CD14-positive monocyte (primary cell): Measurements from ENCODE around the gene RAPGEF2. TPM values are rescaled to one million over a fixed set of nuclear protein-coding genes. Genes with fewer than 3 reads are reported as not detected.

Experiments used
- DNase-seq, 3 donors: peaks; one replicate each; pipeline ENCODE4 v3.0.0-alpha.2; 2011 to 2022
- H2AFZ ChIP-seq: 2 replicates; pipeline ENCODE4 v1.6.0; 2012; ENCODE audit warnings: mild to moderate bottlenecking, low read depth, low read length, inconsistent platforms; ENCODE audit not compliant: insufficient read depth, poor library complexity, severe bottlenecking
- H3K27ac ChIP-seq, 2 donors: 1 replicate in 1 of 2; 2 replicates in 1 of 2; pipeline ENCODE4 v1.5.1; 2012 to 2013; ENCODE audit warnings: low read length in 2 of 2, control low read depth in 1 of 2, inconsistent platforms in 1 of 2, low read depth in 1 of 2, mild to moderate bottlenecking in 1 of 2
- H3K27me3 ChIP-seq, 2 donors: one replicate each; pipeline versions ENCODE4 v1.6.0 to v1.6.1; 2011 to 2013; ENCODE audit warnings: low read length in 2 of 2; ENCODE audit not compliant: control insufficient read depth in 2 of 2, insufficient read depth in 2 of 2
- H3K36me3 ChIP-seq, 2 donors: replicated peaks in 1 of 2; 1 replicate in 1 of 2; 2 replicates in 1 of 2; pipeline versions ENCODE4 v1.5.1 to v1.6.1; 2012 to 2013; ENCODE audit warnings: low read length in 2 of 2, control low read depth in 1 of 2, inconsistent platforms in 1 of 2, mild to moderate bottlenecking in 1 of 2; ENCODE audit not compliant: insufficient read depth in 2 of 2, control insufficient read depth in 1 of 2
- H3K4me1 ChIP-seq, 2 donors: 1 replicate in 1 of 2; 2 replicates in 1 of 2; pipeline versions ENCODE4 v1.5.1 to v1.6.1; 2012 to 2013; ENCODE audit warnings: low read length in 2 of 2, control low read depth in 1 of 2, inconsistent platforms in 1 of 2, mild to moderate bottlenecking in 1 of 2, moderate library complexity in 1 of 2; ENCODE audit not compliant: insufficient read depth in 2 of 2, control insufficient read depth in 1 of 2
- H3K4me2 ChIP-seq: replicated peaks from 2 replicates; pipeline ENCODE3; 2012; ENCODE audit warnings: low read length, moderate library complexity, mild to moderate bottlenecking; ENCODE audit not compliant: poor library complexity, severe bottlenecking; ENCODE audit errors: extremely low read depth
- H3K4me3 ChIP-seq, 3 experiments: fragments of 200-600 bp in 1 of 3; sonication (generic) in 1 of 3; replicated peaks in 1 of 3; 1 replicate in 2 of 3; 2 replicates in 1 of 3; pipeline ENCODE4 v1.5.1; 2011 to 2013; ENCODE audit warnings: low read length in 3 of 3, mild to moderate bottlenecking in 3 of 3, control low read depth in 2 of 3, low read depth in 2 of 3, inconsistent platforms in 1 of 3, moderate library complexity in 1 of 3
- H3K79me2 ChIP-seq: 2 replicates; pipeline ENCODE4 v1.6.0; 2012; ENCODE audit warnings: mild to moderate bottlenecking, control low read depth, inconsistent platforms, low read length, moderate library complexity; ENCODE audit not compliant: insufficient read depth
- H3K9ac ChIP-seq: 2 replicates; pipeline ENCODE4 v1.6.0; 2017; ENCODE audit warnings: low read length, mild to moderate bottlenecking; ENCODE audit not compliant: insufficient read depth, poor library complexity, severe bottlenecking
- H3K9me3 ChIP-seq, 2 donors: replicated peaks in 1 of 2; 1 replicate in 1 of 2; 2 replicates in 1 of 2; pipeline versions ENCODE4 v1.5.1 to v1.6.1; 2012 to 2013; ENCODE audit warnings: low read length in 2 of 2, control low read depth in 1 of 2; ENCODE audit not compliant: control insufficient read depth in 1 of 2, insufficient read depth in 1 of 2
- H4K20me1 ChIP-seq: 2 replicates; pipeline ENCODE4 v1.6.0; 2012; ENCODE audit warnings: mild to moderate bottlenecking, low read length, control low read depth, moderate library complexity; ENCODE audit not compliant: insufficient read depth
- H3K27ac Mint-ChIP-seq, 7 donors: one replicate each; pipeline ENCODE4 v1.8.0; 2020; ENCODE audit warnings: mild to moderate bottlenecking in 7 of 7, mixed read lengths in 7 of 7, moderate library complexity in 6 of 7, inconsistent platforms in 2 of 7
- H3K27me3 Mint-ChIP-seq, 3 donors: one replicate each; pipeline ENCODE4 v1.8.0; 2021 to 2022; ENCODE audit warnings: low read depth in 3 of 3, mild to moderate bottlenecking in 3 of 3, mixed read lengths in 3 of 3, moderate library complexity in 3 of 3, inconsistent platforms in 1 of 3
- H3K36me3 Mint-ChIP-seq, 2 donors: one replicate each; pipeline ENCODE4 v1.8.0; 2020; ENCODE audit warnings: mixed read lengths in 2 of 2, inconsistent platforms in 1 of 2, mild to moderate bottlenecking in 1 of 2
- H3K4me1 Mint-ChIP-seq: one replicate; pipeline ENCODE4 v1.8.0; 2020; ENCODE audit warnings: mild to moderate bottlenecking, mixed read lengths
- H3K4me3 Mint-ChIP-seq, 2 donors: one replicate each; pipeline ENCODE4 v1.8.0; 2020; ENCODE audit warnings: mild to moderate bottlenecking in 2 of 2, mixed read lengths in 2 of 2, moderate library complexity in 1 of 2
- H3K9me3 Mint-ChIP-seq, 7 donors: one replicate each; pipeline ENCODE4 v1.8.0; 2020 to 2022; ENCODE audit warnings: mixed read lengths in 7 of 7, mild to moderate bottlenecking in 6 of 7, moderate library complexity in 6 of 7, inconsistent platforms in 2 of 7
- WGBS: methylation state at CpG from one replicate; pipeline ENCODE4 v1.1.5; 2013; ENCODE audit warnings: missing lambda C conversion rate; ENCODE audit not compliant: insufficient coverage; 5-methylcytosine and 5-hydroxymethylcytosine counted together
- intact Hi-C, 2 donors: fragments of 100-400 bp; cut with micrococcal nuclease; formaldehyde crosslinking; loops; one replicate each; pipeline versions ENCODE4 v1.15.0 to v1.15.1; 2023
- polyA plus RNA-seq, 3 donors: library from polyadenylated mRNA; depleted of rRNA in 1 of 3; unstranded in 2 of 3; stranded (reverse) in 1 of 3; fragments of 300-500 nt in 2 of 3; fragments of >200 nt in 1 of 3; fragmentation: Illumina TruSeq in 2 of 3; gene quantifications; 1 replicate in 2 of 3; 2 replicates in 1 of 3; pipeline ENCODE4 v1.2.3, GENCODE V29; 2012 to 2021
- TF ChIP-seq, protein P1 (sequence below): fragments of 200-600 bp; IDR thresholded peaks from one replicate; pipeline ENCODE4 v1.8.0; 2022; ENCODE audit warnings: antibody characterized with exemption, mild to moderate bottlenecking

The RAPGEF2 gene
- polyA plus RNA-seq, 3 donors: 1.5 to 29.8 (median 2.0) TPM

DNA sequence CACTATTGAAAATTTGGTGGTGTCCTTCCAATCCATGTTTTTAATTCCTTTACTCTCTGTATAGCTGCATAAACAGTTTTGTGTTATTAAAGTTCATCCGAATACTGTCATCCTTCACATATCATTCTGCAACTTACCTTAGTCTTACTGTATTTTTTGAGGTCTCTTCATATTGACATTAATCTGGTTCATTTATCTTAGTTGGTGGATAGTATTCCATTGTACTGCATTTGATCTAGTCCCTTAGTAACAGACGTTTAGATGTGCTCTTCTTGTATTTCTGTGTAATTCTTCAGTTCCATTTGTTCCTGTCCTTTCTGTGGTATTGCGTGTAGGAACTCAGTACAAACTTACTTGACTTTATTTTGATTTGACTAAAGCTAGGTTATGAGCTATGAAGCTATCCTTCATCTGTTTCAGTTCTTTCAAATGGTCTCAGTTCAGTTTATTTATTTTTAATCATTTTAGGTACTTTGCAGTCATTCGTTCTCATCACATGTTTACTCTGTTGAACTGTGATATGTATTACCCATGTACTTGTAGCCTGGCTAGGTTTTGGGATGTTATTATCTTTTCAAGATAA is 41.3 kb downstream of the RAPGEF2 start:
- Histone ChIP-seq H3K36me3 (no peaks in the 10 kb centered on the region), H3K27ac (no peak overlapping the region), H3K9me3 (no peaks in the 10 kb centered on the region), H3K4me2 (no peak overlapping the region), H3K79me2 (peaks cover 45% of the 10 kb centered on the region), H2AFZ (no peak overlapping the region), H3K27me3 (no peaks in the 10 kb centered on the region), H3K9ac (no peak overlapping the region), H3K4me1 (no peaks in the 10 kb centered on the region), H4K20me1 (peaks cover 98% of the 10 kb centered on the region), H3K4me3 (no peak overlapping the region)
- Mint-ChIP-seq H3K4me3 (no peak overlapping the region), H3K27ac (no peak overlapping the region), H3K9me3 (no peaks in the 10 kb centered on the region), H3K4me1 (peaks cover 10% of the 10 kb centered on the region), H3K27me3 (no peaks in the 10 kb centered on the region), H3K36me3 (no peaks in the 10 kb centered on the region)
- no peak for DNase-seq
- TF ChIP-seq, protein P1, sequence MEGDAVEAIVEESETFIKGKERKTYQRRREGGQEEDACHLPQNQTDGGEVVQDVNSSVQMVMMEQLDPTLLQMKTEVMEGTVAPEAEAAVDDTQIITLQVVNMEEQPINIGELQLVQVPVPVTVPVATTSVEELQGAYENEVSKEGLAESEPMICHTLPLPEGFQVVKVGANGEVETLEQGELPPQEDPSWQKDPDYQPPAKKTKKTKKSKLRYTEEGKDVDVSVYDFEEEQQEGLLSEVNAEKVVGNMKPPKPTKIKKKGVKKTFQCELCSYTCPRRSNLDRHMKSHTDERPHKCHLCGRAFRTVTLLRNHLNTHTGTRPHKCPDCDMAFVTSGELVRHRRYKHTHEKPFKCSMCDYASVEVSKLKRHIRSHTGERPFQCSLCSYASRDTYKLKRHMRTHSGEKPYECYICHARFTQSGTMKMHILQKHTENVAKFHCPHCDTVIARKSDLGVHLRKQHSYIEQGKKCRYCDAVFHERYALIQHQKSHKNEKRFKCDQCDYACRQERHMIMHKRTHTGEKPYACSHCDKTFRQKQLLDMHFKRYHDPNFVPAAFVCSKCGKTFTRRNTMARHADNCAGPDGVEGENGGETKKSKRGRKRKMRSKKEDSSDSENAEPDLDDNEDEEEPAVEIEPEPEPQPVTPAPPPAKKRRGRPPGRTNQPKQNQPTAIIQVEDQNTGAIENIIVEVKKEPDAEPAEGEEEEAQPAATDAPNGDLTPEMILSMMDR: no peak
- 33% methylated on average over 1 of the region's 4 CpGs for WGBS
- intact Hi-C loops: no loop called here

DNA sequence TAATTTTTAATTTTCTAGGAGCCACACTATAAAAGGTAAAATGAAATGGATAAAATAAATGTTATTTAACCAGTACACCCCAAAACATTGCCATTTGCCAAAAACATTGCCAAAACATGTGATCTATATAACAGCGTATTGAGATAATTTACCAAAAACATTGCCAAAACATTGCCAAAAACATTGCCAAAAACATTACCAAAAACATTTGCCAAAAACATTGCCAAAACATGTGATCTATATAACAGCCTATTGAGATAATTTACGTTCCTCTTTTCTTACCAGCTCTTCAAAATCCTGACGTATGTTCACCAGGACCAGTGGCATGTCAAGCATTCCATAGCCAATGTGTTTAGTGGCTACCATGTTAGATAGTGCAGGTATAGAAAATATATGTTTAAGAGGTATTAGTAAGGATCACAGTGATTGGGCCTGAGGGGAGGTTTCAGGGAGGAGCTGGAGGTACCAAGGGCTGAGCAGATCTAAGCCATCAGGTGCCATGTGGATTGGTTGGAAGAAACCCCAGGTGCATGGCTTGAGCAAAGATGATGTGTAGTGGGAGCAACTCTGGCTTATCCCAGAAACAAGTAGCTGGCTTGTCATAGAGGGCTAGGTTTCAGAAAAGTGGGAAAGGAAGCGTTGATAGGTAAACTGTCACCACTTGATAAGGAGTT is 42.6 kb downstream of the RAPGEF2 start:
- H3K27me3 Mint-ChIP-seq: no peaks in the 10 kb centered on the region
- H3K27me3 ChIP-seq: no peaks in the 10 kb centered on the region
- H3K36me3 ChIP-seq: no peaks in the 10 kb centered on the region
- no peak for DNase-seq
- peaks cover 45% of the 10 kb centered on the region for H3K79me2 ChIP-seq
- no peaks in the 10 kb centered on the region for H3K9me3 Mint-ChIP-seq
- no peak overlapping the region for H3K27ac ChIP-seq
- TF ChIP-seq, protein P1: no peak
- H3K4me3 ChIP-seq: no peak overlapping the region
- no peaks in the 10 kb centered on the region for H3K4me1 ChIP-seq
- H3K4me1 Mint-ChIP-seq: peaks cover 8% of the 10 kb centered on the region
- H3K9ac ChIP-seq: no peak overlapping the region
- no peak overlapping the region for H3K4me2 ChIP-seq
- no peaks in the 10 kb centered on the region for H3K9me3 ChIP-seq
- 100% methylated on average over 2 of the region's 4 CpGs for WGBS
- H3K36me3 Mint-ChIP-seq: no peaks in the 10 kb centered on the region
- no peak overlapping the region for H2AFZ ChIP-seq
- H3K4me3 Mint-ChIP-seq: no peak overlapping the region
- intact Hi-C loops: no loop called here
- H3K27ac Mint-ChIP-seq: peak overlapping the region in 1 of 7 donors; percentile 28
- peaks cover 97% of the 10 kb centered on the region for H4K20me1 ChIP-seq
